Heart left ventricle (tissue), 13 donors: Measurements from ENCODE around the gene PDE7B.

ENCODE experiments used
- POLR2A ChIP-seq, 2 donors: fragments of 450-650 bp; IDR thresholded peaks; one replicate each; pipeline ENCODE4 v1.6.1; 2017; ENCODE audit warnings: antibody characterized with exemption in 2 of 2, mild to moderate bottlenecking in 2 of 2, moderate library complexity in 2 of 2
- TF ChIP-seq, protein P1 (sequence below), 12 donors: fragments of 200-600 bp; sonication (generic) in 4 of 12; IDR thresholded peaks; one replicate each; pipeline versions ENCODE4 v1.5.0 to v1.8.0; 2018 to 2022; ENCODE audit warnings: antibody characterized with exemption in 12 of 12, mild to moderate bottlenecking in 5 of 12
- donor health status: ischemic (EF 13 %, LVEDD 7.1; RV severe dilation, severe dysfunction).
- donor health status: DM: no; HTN: yes; CAD: no.
- donor health status: DM: no; HTN: no; CAD: no.
- donor health status: ischemic (EF 25% LVEDD 6.9; RV normal size, moderate dysfunction).
- donor health status: ischemic (EF 25% LVEDD 5.7; RV mildly dilated, moderate dysfunction).
- donor health status: ischemic (EF 35%, LVEDD 5.7; RV mildly dilated, moderate dysfunction).
- donor health status: nonischemic (EF 11% LVEDD 7.7; RV severe dilation, severe dysfunction).
- donor health status: DM: yes; HTN: yes; CAD: no.
- donor health status: PGD.
- donor health status: ischemic (EF 29% LVEDD 5.4; RV normal size, mild dysfunction).
- donor health status: nonischemic (EF 23%, LVEDD 6.1; RV moderate dilation, normal function).

DNA sequence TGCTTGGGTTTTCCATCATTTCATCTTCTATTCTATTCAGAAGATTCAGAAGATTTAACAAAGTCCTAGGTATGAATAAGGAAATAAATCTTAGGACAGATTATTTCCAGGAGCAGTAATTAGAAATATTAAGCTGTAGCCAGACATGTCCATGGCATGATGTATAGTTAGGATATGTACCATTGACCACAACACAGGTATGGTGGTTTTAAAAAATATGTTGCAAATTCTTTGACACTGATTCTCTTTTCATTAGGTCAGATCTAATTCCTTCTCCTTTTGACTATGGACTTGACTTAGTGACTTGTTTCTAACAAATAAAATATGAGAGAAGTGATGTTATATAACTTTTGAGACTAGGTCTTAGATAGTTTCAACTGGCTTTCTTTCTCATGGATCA is 23.5 kb upstream of the PDE7B start:
- TF ChIP-seq, protein P1, sequence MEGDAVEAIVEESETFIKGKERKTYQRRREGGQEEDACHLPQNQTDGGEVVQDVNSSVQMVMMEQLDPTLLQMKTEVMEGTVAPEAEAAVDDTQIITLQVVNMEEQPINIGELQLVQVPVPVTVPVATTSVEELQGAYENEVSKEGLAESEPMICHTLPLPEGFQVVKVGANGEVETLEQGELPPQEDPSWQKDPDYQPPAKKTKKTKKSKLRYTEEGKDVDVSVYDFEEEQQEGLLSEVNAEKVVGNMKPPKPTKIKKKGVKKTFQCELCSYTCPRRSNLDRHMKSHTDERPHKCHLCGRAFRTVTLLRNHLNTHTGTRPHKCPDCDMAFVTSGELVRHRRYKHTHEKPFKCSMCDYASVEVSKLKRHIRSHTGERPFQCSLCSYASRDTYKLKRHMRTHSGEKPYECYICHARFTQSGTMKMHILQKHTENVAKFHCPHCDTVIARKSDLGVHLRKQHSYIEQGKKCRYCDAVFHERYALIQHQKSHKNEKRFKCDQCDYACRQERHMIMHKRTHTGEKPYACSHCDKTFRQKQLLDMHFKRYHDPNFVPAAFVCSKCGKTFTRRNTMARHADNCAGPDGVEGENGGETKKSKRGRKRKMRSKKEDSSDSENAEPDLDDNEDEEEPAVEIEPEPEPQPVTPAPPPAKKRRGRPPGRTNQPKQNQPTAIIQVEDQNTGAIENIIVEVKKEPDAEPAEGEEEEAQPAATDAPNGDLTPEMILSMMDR (IDR thresholded peaks at IDR 0.05), result no peak
- TF ChIP-seq POLR2A (IDR thresholded peaks at IDR 0.05), result no peak
